IPS-20b (cell line): ENCODE results near the gene TSPEAR.
"Not testable (repeated sequence)": the region's sequence is repeated elsewhere in the genome, so short reads cannot be mapped to it uniquely, and the experiment has no call there.

Experiments used
- H3K27ac ChIP-seq: one replicate; pipeline ENCODE4 v1.5.1; 2013; ENCODE audit warnings: low read length
- H3K27me3 ChIP-seq: 2 replicates; pipeline ENCODE4 v1.6.1; 2013; ENCODE audit warnings: mild to moderate bottlenecking, low read length, inconsistent platforms; ENCODE audit not compliant: insufficient read depth
- H3K36me3 ChIP-seq: 2 replicates; pipeline ENCODE4 v1.6.1; 2013; ENCODE audit warnings: low read depth, mild to moderate bottlenecking, inconsistent platforms, low read length, moderate library complexity; ENCODE audit not compliant: insufficient read depth
- H3K4me1 ChIP-seq: 2 replicates; pipeline ENCODE4 v1.6.1; 2013; ENCODE audit warnings: mild to moderate bottlenecking, control low read depth, inconsistent platforms, low read length, moderate library complexity; ENCODE audit not compliant: insufficient read depth
- H3K4me3 ChIP-seq: 2 replicates; pipeline ENCODE4 v1.5.1; 2013; ENCODE audit warnings: mild to moderate bottlenecking, low read length, inconsistent platforms
- H3K9ac ChIP-seq: 2 replicates; pipeline ENCODE4 v1.6.1; 2013; ENCODE audit warnings: low read depth, mild to moderate bottlenecking, inconsistent platforms, low read length, moderate library complexity
- H3K9me3 ChIP-seq: 2 replicates; pipeline ENCODE4 v1.6.1; 2013; ENCODE audit warnings: mild to moderate bottlenecking, low read depth, low read length, inconsistent platforms; ENCODE audit not compliant: insufficient read depth

TSPEAR gene

DNA sequence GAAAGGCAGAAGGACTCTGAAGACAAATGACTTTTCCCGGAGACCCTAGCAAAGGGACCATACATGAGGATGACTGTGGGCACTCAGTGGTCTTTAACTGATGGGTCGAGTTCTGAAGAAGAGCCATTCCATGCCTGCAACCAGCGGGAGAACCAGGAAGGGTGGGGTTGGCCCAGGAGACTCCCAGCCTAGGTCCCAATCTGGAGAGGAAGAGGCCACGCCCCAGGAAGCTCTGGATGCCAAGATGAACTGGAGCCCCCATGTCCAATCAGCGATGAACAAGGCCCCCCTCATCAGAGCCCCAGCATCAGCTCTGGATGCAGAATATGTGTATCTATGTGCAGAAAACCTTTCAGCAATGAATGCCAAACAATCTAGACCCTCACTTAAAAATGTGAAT, 70.6 kb downstream of the TSPEAR start:
- H3K4me3 ChIP-seq: no peak overlapping the region
- peaks cover 12% of the 10 kb centered on the region; the same call in 1 of the 2 replicates for H3K9me3 ChIP-seq
- no peaks in the 10 kb centered on the region for H3K36me3 ChIP-seq
- H3K9ac ChIP-seq: no peak overlapping the region
- H3K4me1 ChIP-seq: no peaks in the 10 kb centered on the region
- H3K27me3 ChIP-seq: no peaks in the 10 kb centered on the region
- no peak overlapping the region for H3K27ac ChIP-seq

DNA sequence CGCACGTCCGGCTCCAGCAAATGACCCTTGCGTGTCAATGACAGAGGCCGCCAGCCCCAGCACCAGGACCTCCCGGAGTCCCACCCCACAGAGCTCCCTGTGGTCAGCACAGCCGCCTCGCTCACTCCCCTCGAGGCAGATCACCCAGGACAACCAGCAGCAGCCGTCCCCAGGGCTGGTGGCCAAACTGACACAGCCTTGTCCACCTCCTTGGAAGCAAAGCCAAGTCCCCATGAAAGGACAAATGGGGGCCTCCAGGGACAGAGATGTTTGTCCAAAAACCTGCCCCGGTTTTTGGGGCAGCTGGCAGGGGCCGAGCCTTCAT, 72.1 kb downstream of the TSPEAR start:
- Histone ChIP-seq H3K9me3 (0 out of 2 replicates have a peak, but pooled peaks cover 2% of the 10 kb centered on the region), H3K27ac (no peak overlapping the region), H3K4me3 (no peak overlapping the region), H3K9ac (no peak overlapping the region), H3K36me3 (no peaks in the 10 kb centered on the region), H3K4me1 (no peaks in the 10 kb centered on the region), H3K27me3 (no peaks in the 10 kb centered on the region)

DNA sequence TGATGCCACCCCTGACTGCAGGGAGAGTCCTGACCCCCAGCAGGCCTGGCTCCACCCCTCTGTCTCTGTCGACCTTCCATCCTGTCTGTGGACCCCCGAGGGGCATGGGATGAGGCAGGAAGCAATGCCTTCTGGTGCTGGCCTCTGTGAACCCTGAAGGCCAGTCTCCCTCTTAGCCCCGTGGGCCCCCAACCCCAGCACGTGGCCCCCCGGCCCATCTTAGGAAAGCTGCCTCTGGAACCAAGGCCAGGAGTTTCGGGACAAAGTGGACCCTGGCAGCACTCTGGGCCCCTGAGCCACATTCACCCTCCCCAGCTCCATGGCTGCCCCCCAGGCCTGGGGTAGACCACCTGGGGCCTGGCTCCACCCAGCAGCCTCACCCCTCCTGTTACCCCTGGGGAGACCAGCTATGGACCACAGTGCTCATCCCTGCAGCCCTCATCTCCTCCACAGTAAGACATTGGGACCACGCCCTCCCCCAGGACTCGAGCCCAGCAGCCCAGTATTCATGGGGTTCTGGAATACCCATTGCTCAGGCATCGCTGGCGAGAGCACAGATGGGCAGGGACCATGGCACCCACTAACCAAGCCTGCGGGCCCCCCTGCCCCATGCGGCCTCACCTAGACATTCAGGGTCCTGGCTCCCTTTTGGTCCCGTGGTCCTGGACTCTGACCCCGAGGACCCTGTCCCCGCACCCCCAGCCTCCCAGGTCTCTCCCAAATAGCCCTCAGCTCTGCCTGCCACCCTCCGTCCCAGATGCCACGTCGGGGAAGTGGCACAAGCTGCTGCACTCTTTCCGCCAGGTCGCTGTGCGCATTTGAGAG, 72.7 kb downstream of the TSPEAR start:
- not testable (repeated sequence) for H3K4me3 ChIP-seq, H3K9ac ChIP-seq, H3K27ac ChIP-seq, H3K4me1 ChIP-seq, H3K27me3 ChIP-seq, H3K9me3 ChIP-seq, H3K36me3 ChIP-seq

DNA sequence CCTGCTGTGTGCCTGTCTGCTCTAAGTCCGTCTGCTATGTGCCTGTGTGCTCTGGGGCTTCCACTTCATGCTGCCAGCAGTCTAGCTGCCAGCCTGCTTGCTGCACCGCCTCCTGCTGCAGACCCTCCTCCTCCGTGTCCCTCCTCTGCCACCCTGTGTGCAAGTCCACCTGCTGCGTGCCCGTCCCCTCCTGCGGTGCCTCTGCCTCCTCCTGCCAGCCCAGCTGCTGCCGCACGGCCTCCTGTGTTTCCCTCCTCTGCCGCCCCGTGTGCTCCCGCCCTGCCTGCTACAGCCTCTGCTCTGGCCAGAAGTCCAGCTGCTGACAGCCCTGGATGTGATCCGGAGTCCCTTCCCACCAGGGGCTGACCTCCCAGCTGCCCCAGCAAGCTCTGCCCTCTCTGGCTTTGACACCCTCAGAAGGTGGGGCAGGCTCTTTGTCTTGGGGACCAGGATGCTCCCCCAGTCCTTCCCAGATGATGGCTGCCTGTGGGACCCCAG, 73.5 kb downstream of the TSPEAR start:
- H3K27me3 ChIP-seq, H3K9me3 ChIP-seq, H3K4me3 ChIP-seq, H3K9ac ChIP-seq, H3K36me3 ChIP-seq, H3K4me1 ChIP-seq, H3K27ac ChIP-seq: not testable (repeated sequence)

DNA sequence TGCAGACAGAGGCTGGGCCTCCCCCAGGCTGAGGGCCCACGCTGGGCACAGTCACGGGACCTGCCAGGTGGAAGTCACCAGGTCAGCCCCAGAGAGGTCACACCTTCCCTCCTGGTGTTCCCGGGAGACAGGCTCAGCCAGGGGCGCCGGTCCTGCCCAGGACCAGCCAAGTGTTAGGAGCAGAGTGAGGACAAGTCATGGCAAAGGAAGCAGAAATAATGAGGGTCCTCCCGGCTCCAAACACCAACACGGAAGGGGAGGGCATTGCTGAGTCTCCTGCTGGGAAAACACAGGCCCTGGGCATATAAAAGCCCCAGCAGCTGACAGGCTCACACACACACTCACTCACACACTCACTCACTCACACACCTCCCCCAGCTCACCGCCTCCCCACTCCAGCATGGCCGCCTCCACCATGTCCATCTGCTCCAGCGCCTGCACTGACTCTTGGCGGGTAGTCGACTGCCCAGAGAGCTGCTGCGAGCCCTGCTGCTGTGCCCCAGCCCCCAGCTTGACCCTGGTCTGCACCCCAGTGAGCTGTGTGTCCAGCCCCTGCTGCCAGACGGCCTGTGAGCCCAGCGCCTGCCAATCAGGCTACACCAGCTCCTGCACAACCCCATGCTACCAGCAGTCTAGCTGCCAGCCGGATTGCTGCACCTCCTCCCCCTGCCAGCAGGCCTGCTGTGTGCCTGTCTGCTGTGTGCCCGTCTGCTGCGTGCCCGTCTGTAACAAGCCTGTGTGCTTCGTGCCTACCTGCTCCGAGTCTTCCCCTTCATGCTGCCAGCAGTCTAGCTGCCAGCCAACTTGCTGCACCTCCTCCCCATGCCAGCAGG, 74.1 kb downstream of the TSPEAR start, which contains the start of gene KRTAP10-10:
TSS of gene KRTAP10-10 (plus strand) at position 339 of the 833 bp plus-strand sequence. CDS start at position 401, 62 bp downstream.
- Histone ChIP-seq H3K36me3 (no peaks in the 10 kb centered on the region), H3K4me1 (no peaks in the 10 kb centered on the region), H3K9ac (no peak within 1 kb of the TSS), H3K27ac (no peak within 1 kb of the TSS), H3K27me3 (no peaks in the 10 kb centered on the region), H3K9me3 (no peaks in the 10 kb centered on the region), H3K4me3 (no peak within 1 kb of the TSS)

DNA sequence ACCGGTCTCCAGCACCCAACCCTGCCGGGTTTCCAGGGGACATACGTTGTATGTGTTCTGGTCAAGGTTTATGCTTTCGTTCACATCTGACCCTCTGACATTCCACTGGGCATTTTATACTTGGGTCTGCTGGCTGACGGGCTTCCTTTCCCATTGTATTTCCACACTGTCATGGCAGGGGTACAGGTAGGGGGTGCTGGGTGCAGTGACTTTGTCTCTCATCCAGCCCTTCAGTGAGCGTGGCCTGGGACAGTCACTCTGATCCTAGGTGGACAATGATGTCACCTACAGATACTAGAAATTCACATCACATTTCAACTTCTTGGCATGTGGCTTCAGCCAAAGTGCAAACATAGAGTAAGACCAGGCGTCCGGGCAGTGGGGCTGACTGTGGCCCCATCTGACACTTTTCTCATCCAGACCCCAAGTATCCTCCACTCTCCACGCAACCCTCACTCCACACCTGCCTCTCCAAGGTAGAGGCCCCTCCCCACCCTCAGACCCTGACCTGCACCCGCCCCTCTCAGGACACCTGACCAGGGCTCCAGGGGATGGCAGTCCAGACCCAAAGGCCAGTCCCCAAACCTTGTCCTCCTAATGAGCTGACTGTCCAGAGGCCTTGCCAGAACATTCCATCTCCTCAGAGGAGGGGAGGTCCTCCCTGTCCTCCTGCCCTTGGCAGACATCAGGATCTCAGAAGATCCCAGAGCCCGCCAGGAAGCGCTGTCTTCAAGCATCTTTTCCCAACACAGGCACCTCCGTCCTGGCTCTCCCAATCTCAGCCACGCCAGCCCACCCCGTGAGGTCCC, 75.0 kb downstream of the TSPEAR start:
- no peaks in the 10 kb centered on the region for H3K36me3 ChIP-seq
- H3K9me3 ChIP-seq: no peaks in the 10 kb centered on the region
- no peak overlapping the region for H3K4me3 ChIP-seq
- H3K4me1 ChIP-seq: no peaks in the 10 kb centered on the region
- no peak overlapping the region for H3K27ac ChIP-seq
- no peak overlapping the region for H3K9ac ChIP-seq
- H3K27me3 ChIP-seq: no peaks in the 10 kb centered on the region

DNA sequence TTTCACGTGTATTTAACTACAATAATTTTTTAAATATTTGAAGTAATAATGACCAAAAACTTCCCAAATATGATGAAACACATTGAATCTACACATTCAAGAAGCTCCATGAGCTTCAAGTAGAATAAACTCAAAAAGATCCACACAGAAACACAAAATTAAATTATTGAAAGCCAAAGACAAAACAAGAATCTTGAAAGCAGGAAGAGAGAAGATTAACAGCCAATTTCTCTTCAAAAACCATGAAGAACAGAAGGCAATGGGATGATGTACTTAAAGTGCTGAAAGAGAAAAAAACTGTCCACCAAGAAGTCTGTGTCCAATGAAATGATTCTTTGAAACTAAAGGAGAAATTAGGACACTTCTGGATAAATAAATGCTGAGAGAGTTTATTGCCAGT, 79.3 kb downstream of the TSPEAR start:
- Histone ChIP-seq H3K27ac (no peak overlapping the region), H3K27me3 (no peaks in the 10 kb centered on the region), H3K9ac (no peak overlapping the region), H3K4me1 (no peaks in the 10 kb centered on the region), H3K9me3 (no peaks in the 10 kb centered on the region), H3K36me3 (no peaks in the 10 kb centered on the region), H3K4me3 (no peak overlapping the region)

DNA sequence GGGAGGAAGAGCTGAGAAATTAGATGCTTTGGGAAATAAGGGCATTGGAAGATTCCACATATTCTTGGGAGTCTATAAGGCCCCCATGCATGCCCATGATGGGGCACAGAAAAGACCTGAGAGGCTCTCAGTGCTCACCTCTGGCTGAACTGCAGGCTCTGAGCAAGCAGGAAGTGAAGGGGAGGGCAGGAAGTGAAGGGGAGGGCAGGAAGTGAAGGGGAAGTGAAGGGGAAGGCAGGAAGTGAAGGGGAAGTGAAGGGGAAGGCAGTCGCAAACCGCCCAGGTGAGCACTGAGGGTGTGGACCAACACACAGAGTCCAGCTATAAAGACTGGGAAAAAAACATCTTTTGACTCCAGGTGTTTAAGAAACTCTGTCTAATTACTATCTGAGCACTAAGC, 80.9 kb downstream of the TSPEAR start:
- H3K4me3 ChIP-seq: no peak overlapping the region
- no peaks in the 10 kb centered on the region for H3K36me3 ChIP-seq
- no peak overlapping the region for H3K9ac ChIP-seq
- no peaks in the 10 kb centered on the region for H3K27me3 ChIP-seq
- H3K27ac ChIP-seq: no peak overlapping the region
- H3K9me3 ChIP-seq: no peaks in the 10 kb centered on the region
- no peaks in the 10 kb centered on the region for H3K4me1 ChIP-seq

DNA sequence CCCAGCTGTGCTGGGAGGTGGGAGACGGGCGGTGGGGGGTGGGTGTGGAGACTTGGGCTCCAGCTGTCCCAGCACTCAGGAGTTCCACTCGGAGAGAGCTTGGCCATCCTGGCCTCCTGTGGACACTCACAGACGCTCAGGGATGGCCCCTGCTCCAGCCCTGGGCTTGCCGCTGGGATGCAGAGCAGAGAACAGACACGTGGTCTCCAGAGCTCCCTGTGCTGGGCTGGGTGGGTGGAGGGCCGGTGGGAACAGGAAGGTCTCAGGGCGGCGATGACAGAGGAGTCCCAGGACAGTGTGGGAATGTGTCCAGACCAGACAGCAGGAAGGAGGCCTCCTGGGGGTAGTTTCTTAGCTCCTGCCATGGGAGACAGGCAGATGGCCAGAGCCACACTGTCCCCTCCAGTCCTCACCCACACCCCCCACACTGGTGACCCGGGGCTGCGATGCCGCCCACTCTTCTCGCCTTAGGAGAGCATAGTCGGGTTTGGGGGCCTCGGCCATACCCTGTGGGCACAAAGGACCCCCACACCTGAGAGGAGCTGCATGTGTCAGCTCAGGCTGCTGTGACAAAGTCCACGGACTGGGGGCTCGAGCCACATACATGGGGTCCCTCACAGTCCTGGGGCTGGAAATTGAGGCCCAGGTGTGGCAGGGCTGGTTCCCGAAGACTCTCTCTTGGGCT, 82.5 kb downstream of the TSPEAR start:
- Histone ChIP-seq H3K36me3 (no peaks in the 10 kb centered on the region), H3K4me1 (no peaks in the 10 kb centered on the region), H3K27me3 (no peaks in the 10 kb centered on the region), H3K4me3 (no peak overlapping the region), H3K9me3 (peaks cover 12% of the 10 kb centered on the region), H3K27ac (no peak overlapping the region), H3K9ac (no peak overlapping the region)

DNA sequence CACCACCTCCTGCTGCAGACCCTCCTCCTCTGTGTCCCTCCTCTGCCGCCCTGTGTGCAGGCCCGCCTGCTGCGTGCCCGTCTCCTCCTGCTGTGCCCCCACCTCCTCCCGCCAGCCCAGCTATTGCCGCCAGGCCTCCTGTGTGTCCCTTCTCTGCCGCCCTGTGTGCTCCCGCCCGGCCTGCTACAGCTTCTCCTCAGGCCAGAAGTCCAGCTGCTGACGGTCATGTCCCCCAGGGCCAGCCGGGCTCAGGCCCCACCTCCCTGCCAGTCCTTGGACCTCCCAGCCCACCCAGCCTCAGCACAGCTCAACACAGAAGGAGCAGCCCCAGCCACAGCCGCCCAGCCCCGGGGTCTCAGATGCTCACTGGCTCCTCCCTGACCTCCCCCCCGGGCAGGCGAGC, 83.5 kb downstream of the TSPEAR start:
- H3K36me3 ChIP-seq, H3K4me3 ChIP-seq, H3K4me1 ChIP-seq, H3K27ac ChIP-seq, H3K9ac ChIP-seq, H3K27me3 ChIP-seq: not testable (repeated sequence)
- peaks cover 22% of the 10 kb centered on the region for H3K9me3 ChIP-seq

DNA sequence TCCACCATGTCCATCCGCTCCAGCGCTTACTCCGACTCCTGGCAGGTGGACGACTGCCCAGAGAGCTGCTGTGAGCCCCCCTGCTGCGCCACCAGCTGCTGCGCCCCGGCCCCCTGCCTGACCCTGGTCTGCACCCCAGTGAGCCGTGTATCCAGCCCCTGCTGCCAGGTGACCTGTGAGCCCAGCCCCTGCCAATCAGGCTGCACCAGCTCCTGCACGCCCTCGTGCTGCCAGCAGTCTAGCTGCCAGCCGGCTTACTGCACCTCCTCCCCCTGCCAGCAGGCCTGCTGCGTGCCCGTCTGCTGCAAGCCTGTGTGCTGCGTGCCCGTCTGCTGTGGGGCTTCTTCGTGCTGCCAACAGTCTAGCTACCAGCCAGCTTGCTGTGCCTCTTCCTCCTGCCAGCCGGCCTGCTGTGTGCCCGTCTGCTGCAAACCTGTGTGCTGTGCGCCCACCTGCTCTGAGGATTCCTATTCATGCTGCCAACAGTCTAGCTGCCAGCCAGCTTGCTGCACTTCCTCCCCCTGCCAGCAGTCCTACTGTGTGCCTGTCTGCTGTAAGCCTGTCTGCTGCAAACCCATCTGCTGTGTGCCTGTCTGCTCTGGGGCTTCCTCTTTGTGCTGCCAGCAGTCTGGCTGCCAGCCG, 84.1 kb downstream of the TSPEAR start:
- not testable (repeated sequence) for H3K27ac ChIP-seq, H3K36me3 ChIP-seq, H3K27me3 ChIP-seq, H3K4me1 ChIP-seq, H3K9ac ChIP-seq, H3K4me3 ChIP-seq
- H3K9me3 ChIP-seq: peaks cover 28% of the 10 kb centered on the region
